Activated CD4-positive, alpha-beta T cell treated with anti-CD3 and anti-CD28 coated beads, Interleukin-2, amount 50 U/mL, for 4 hours (primary cell): Measurements from ENCODE around the gene CD14.
"Not testable (repeated sequence)": the region's sequence is repeated elsewhere in the genome, so short reads cannot be mapped to it uniquely, and the experiment has no call there.

Experiments used
- DNase-seq, 2 experiments: peaks; one replicate each; pipeline ENCODE4 v3.0.0-alpha.2; 2020

Gene CD14

DNA sequence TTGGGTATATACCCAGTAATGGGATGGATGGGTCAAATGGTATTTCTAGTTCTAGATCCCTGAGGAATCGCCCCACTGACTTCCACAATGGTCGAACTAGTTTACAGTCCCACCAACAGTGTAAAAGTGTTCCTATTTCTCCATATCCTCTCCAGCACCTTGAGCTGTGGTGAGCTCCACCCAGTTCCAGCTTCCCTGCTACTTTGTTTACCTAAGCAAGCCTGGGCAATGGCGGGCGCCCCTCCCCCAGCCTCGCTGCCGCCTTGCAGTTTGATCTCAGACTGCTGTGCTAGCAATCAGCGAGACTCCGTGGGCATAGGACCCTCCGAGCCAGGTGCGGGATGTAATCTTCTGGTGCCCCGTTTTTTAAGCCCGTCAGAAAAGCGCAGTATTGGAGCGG is 39.9 kb downstream of the CD14 start:
- DNase-seq: not testable (repeated sequence)

GRCh38 chr5:140591747-140592372 is 41.1 kb downstream of the CD14 start:
- no peak for DNase-seq

GRCh38 chr5:140590861-140591260 is 42.1 kb downstream of the CD14 start:
- no peak for DNase-seq

DNA sequence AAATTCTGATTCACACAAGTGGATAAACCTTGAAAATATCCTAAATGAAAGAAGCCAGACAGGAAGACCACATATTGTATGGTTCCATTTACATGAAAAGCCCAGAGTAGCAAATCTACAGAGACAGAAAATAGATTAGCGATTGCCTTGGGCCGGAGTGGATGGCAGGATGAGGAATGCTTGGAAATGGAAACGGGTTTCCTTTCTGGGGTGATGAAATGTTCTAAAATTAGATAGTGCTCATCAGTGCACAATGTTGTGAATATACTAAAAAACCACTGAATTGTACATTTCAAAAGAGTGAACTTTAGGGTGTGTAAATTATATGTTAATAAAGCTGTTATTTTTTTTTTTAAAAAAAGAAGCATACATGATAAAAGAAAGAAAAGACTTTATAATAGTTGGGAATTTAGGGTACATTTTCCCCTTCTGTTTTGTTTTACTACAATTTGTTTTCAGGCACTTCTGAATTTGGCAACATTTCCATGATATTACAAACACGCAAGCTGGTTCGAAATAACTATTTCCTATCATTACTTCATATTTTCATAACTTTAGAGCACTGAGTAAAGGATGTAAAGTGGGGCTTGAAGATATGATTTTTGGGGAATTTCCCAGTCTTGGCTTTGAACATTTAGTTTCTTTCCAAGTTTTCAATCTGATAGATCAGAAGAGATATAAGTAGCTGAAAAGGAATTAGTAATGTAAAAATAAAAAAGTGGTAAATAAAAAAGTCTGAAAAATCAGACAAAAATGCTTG is 44.5 kb downstream of the CD14 start:
- no peak for DNase-seq

DNA sequence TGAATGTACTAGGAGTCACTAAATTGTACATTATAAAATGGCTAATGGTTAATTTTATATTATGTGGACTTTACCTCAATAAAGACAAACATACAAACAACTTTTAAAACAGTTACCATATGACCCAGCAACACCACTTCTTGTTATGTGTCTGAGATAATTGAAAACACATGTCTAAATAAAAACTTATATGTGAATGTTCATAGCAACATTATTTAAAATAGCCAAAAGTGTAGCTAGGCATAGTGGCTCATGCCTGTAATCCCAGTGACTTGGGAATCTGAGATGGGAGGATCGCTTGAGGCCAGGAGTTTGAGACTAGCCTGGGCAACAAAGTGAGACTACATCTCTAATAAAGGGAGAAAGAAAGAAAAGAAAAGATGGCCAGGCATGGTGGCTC is 45.5 kb downstream of the CD14 start:
- DNase-seq: no peak
